GM12874 (cell line): ENCODE results near the gene GFRA4.
A peak's percentile ranks its signal among the peaks of the same experiment; 100 is the strongest.

ENCODE experiments used
- TF ChIP-seq, protein P1 (sequence below): IDR thresholded peaks from 2 replicates; pipeline ENCODE4 v1.5.1; 2011; ENCODE audit warnings: low read depth, mild to moderate bottlenecking, control low read depth, low read length, moderate library complexity; ENCODE audit not compliant: insufficient read depth

Gene GFRA4

DNA sequence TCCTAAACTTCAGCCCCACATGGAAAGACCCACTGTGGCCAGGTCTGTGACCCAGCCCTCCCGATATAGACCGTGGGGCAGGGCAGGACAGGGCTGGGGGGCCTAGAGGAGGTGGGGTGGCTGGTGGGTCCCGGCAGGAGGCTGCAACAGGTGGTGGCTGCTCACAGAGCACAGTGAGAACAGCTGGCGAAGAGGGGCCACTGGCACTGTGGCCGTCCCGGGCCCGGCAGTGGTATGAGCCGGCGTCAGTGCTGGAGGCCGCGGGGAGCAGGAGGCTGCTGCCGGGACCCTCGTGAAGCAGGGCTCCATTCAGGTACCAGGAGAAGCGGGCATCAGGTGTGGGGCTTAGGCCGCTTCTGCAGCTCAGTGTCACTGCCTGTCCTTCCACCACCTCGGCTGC lies 35.8 kb upstream of the GFRA4 start:
- TF ChIP-seq, protein P1, sequence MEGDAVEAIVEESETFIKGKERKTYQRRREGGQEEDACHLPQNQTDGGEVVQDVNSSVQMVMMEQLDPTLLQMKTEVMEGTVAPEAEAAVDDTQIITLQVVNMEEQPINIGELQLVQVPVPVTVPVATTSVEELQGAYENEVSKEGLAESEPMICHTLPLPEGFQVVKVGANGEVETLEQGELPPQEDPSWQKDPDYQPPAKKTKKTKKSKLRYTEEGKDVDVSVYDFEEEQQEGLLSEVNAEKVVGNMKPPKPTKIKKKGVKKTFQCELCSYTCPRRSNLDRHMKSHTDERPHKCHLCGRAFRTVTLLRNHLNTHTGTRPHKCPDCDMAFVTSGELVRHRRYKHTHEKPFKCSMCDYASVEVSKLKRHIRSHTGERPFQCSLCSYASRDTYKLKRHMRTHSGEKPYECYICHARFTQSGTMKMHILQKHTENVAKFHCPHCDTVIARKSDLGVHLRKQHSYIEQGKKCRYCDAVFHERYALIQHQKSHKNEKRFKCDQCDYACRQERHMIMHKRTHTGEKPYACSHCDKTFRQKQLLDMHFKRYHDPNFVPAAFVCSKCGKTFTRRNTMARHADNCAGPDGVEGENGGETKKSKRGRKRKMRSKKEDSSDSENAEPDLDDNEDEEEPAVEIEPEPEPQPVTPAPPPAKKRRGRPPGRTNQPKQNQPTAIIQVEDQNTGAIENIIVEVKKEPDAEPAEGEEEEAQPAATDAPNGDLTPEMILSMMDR, result no peak

DNA sequence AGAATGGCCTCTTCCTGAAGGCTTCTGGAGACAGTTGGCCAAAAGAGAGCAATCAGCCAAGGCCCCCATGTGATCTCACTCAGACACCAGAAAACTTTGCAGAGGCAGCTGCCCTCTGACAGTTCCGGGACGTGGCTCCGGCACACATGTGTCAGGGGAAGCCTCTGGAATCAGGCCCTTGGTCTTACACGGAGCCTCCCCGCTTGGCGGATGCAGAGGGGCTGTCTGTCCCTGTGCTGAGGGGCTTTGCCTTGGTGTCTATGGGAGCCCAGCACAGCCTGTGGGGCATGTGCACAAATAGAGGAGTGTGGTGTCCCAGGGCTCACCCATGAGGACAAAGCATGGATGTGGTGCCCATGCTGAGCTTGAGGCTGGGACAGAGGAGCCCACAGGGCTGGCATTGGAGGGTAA lies 35.4 kb upstream of the GFRA4 start:
- TF ChIP-seq, protein P1, result no peak

DNA sequence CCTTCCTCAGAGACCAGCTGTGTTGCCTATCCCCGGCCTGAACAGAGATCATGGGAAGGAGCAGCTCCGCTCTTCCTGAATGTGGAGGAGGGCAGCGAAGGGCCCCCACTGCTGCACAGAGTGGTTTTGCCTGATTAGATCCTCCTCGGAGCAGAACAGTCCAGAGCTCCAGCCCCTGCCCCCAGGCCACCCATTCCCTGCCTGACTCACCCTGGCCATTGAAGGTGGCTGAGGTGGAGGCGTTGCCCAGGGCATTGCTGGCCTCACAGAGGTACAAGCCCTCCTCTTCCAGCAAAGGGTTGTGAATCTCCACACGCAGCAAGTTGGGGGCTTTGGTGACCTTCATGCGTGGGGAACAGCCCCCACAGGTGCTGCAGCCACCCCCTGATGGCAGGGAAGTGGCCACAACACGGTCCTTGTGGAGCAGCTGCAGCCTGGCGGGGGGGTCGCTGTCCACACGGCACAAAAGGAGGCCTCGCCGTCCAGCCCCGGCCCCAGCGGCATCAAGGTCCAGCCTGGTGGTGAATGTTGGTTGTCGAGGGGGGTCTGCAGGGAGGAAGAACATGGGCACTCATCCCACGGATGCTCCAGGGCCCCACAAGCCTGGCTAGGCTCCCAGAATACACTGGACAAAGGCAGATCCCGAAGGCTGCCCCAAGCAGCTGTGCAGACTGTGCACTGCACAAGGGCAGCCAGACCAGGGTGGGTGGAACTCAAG lies 34.5 kb upstream of the GFRA4 start:
- TF ChIP-seq, protein P1, result no peak

DNA sequence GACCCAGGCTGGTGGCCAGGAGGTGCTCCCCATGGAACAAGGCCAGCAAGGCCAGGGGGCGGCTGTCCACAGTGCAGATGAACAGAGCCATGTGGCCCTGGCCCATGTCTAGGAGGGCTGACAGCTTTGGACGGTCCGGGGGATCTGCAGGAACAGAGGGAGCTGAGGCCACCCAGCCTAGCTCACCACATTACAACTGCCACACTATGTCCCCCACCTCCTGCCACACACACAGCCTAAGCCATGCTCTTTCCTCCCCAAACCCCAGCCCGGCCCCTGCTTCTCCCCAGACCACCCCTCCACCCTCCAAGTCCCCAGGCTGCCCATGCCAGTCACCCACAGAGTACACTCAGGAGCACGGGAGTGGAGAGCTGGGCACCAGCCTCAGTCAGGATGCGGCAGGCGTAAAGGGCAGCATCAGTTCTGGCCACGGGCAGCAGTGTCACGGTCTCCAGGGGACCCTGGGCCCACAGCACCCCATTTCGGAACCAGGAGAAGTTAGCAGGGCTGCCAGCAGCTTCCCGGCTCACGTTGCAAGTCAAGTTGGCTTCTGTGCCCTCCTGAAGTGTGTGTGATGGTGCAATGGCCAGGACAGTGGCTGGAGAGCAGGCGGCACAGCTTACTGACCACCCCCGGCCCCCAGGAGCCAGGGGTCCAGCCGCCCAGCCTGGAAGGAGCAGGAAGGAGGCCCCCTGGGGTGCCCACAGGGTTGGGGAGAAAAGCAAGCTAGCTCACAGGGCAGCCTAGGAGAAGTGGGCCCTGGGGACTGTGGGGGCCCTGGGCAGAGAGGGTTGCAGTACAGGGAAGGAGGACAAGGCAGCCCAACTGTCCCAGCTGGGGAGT lies 33.8 kb upstream of the GFRA4 start:
- TF ChIP-seq, protein P1, result no peak

DNA sequence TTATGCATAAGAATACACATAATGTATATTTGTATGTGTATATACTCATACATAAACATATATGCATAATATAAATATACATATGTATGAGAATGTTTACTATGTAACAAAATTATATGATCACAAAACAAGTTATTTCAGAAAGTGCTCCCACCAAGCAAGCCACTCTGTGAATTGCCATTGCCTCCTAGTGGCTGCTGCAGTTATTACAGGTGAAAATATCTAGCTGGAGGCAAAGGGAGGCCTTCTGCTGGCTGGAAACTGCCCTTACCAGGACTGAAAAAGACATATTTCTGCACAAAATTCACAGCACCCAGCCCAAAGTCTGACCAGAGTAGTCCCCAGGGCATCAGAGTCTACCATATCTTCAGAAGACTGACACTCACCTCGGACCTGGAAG lies 33.0 kb upstream of the GFRA4 start:
- TF ChIP-seq, protein P1, result peak; percentile 46; the same call in 1 of the 2 replicates

DNA sequence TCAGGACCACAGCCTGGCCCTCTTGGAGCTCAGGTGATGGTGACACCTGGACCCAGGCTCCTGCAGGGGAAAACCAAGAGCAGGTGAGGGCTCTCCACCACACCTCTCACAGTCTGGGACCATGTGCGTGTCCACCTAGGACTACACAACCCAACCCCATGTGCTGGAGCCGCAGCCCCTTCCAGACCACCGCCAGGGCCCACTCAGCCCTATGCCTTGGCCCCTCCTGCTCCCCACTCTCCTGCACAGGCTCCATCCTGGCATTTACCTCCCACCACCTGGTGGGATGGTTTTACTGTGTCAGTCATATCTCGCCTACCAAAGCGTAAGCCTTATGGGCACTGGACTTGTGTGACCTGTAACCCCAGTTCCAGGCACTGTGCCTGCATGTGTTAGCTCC lies 31.7 kb upstream of the GFRA4 start:
- TF ChIP-seq, protein P1, result no peak

DNA sequence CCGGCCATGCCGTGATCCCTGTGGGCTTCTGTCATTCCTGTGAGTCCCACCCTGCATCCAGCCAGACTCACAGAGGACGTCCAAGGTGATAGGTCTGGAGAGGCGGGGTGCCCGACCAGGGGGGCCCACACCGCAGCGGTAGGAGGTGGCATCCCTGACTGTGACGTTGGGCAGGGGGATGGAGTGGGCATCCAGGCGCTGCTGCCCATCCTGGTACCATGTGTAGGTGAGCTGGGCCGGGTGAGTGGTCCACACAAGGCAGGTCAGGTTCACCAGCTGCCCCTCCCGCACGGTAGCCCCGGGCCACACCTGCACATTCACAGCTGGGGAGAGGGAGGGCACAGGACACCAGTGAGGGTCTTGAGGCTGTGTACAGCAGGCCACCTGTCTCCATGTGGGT lies 30.2 kb upstream of the GFRA4 start:
- TF ChIP-seq, protein P1, result no peak
